ENCODE measurements around the gene KARS1. TPM values are rescaled to one million over a fixed set of nuclear protein-coding genes. Genes with fewer than 3 reads are reported as not detected.
A peak's percentile ranks its signal among the peaks of the same experiment; 100 is the strongest.

Gene KARS1
- total and polyA plus RNA-seq, 11 donors, result 93.2 to 154 (median 129) TPM

DNA sequence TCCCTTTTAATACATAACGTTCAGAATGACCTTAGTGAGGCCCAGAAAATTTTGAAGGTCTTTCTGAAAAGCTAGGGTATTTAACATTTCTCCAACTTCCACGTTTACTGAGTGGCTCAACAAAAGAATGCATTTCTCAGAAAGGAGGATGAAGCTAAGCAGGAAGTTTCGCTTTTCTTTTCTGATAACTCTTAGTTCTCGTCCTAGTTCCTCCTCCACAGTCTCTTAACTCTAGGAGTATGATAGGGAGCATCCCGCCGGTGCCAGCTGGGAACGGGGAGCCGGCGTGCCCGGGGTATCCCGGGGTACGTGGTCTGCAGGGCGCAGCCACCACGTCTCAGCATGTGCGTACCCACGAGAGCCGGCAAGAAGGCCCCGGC lies 363 bp downstream of the KARS1 start:
- TF ChIP-seq, protein P1, sequence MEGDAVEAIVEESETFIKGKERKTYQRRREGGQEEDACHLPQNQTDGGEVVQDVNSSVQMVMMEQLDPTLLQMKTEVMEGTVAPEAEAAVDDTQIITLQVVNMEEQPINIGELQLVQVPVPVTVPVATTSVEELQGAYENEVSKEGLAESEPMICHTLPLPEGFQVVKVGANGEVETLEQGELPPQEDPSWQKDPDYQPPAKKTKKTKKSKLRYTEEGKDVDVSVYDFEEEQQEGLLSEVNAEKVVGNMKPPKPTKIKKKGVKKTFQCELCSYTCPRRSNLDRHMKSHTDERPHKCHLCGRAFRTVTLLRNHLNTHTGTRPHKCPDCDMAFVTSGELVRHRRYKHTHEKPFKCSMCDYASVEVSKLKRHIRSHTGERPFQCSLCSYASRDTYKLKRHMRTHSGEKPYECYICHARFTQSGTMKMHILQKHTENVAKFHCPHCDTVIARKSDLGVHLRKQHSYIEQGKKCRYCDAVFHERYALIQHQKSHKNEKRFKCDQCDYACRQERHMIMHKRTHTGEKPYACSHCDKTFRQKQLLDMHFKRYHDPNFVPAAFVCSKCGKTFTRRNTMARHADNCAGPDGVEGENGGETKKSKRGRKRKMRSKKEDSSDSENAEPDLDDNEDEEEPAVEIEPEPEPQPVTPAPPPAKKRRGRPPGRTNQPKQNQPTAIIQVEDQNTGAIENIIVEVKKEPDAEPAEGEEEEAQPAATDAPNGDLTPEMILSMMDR (IDR thresholded peaks at IDR 0.05), result no peak
- TF ChIP-seq POLR2A (IDR thresholded peaks at IDR 0.05), result no peak
- no peak for DNase-seq
- Histone ChIP-seq H3K36me3 (peaks cover 0 to 40% (median 32%) of the 10 kb centered on the region in 9 donors), H3K27ac (peak overlapping the region in 11 of 12 donors; percentile 94 to 99 (median 98)), H3K27me3 (no peaks in the 10 kb centered on the region), H3K4me1 (peaks cover 21 to 59% (median 43%) of the 10 kb centered on the region in 12 donors), H3K4me3 (peak overlapping the region; percentile 85 to 99 (median 95)), H3K9me3 (no peaks in the 10 kb centered on the region)
- WGBS, 4 donors, result 0 to 1% (median 0%) methylated on average over 11 to 18 of the region's 18 CpGs
- intact Hi-C loops (cut with DNase I), result loop anchor here in 6 of 10 donors (1.0 to 10.0 kb wide), 4 partner anchors 24 to 118 kb away; partner anchors contain the start of gene ADAT1 (in 4 of the 6)
- ATAC-seq, result peak in 3 of 4 donors; percentile 25 to 45 (median 34)

DNA sequence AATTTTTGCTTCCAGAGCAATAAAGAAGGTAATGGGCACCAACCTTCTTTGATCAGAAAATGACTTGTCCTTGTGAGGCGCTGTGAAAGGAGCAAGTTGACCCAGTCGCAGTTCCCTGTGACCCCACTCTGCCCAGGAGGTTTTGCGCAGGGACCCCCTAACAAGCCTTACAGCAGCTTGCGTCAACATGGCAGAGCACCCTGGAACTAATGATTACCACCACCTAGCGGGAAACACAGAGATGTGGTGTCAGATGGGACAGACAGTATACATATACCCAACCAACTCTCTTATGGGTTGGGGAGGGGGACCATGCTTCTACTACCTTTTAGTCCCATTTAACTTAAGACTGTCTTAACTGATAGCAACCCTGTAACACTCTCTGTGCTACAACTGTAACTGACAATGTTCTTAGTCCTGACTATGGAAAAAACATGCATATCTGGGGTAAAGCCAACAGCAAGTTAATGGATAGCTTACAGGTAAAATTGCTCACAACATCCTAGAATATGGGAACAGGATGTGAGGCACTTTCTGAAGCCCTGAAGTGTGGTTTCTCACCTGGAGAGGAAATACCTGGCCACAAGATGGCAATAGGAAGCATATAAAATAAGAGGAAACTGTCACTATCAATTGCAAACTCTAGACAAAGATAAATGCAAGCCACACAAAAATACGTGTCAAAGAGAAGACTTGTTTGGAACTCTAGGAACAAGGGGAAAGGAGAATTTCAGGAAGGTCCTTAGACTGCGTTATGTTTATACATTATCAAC lies 3.0 kb downstream of the KARS1 start:
- DNase-seq (no peak), ATAC-seq (no peak)
- intact Hi-C loops (cut with DNase I), result loop anchor here in 2 of 10 donors (5.0 to 10.0 kb wide), 2 partner anchors 118 to 120 kb away; no protein-coding TSS in a partner anchor
- H3K4me1 ChIP-seq, result peaks cover 5 to 34% (median 22%) of the 10 kb centered on the region in 12 donors
- H3K27me3 ChIP-seq, result no peaks in the 10 kb centered on the region
- H3K36me3 ChIP-seq, result peaks cover 0 to 67% (median 55%) of the 10 kb centered on the region in 9 donors
- H3K27ac ChIP-seq, result peak overlapping the region in 1 of 12 donors; percentile 33
- TF ChIP-seq, protein P1 (IDR thresholded peaks at IDR 0.05), result no peak
- TF ChIP-seq POLR2A (IDR thresholded peaks at IDR 0.05), result no peak
- H3K9me3 ChIP-seq, result no peaks in the 10 kb centered on the region
- WGBS, 4 donors, result 83 to 87% (median 85%) methylated on average over 7 of the region's 7 CpGs
- H3K4me3 ChIP-seq, result no peak overlapping the region

DNA sequence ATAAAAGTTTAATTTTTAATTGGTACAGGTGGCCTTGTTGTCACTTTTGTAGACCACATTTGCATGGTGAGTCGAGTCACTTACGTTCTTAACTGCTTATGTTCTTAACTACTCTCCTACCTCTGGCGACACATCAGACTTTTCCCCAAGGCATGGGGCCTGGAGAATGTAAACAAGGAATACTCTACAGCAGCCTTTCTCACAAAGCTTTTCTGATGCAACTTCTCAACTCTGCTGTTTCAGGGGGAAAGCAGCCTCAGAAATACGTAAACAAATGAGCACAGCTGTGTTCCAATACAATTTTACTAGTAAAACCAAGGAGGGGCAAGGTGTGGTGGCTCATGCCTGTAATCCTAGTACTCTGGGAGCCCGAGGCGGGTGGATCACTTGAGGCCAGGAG lies 6.9 kb downstream of the KARS1 start:
- TF ChIP-seq, protein P1 (IDR thresholded peaks at IDR 0.05), result no peak
- no peak for TF ChIP-seq POLR2A (IDR thresholded peaks at IDR 0.05)
- 86 to 92% (median 90%) methylated on average over 6 of the region's 6 CpGs for WGBS, 4 donors
- intact Hi-C loops (cut with DNase I), result loop anchor here in 1 of 10 donors (10.0 kb wide), 1 partner anchor 124 kb away; no protein-coding TSS in a partner anchor

DNA sequence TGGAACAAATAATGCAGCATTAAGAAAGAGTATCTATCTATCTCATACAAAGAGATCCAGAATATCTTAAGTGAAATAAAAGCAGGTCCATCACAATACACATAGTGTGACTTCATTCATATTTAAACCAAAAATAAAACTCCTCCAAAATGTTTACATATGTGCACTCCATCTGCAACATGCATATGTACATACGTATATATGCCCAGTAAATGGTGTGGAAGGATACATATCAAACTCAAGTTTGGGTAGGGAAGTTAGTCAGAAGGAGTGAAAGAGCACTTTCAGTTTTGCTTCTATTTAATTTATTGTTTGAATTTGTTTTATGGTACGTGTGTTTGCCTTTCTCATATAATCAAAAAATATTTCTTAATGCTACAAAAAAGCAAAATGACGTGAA lies 12.4 kb downstream of the KARS1 start:
- 70 to 91% (median 89%) methylated on average over 3 of the region's 3 CpGs for WGBS, 4 donors
- TF ChIP-seq, protein P1 (IDR thresholded peaks at IDR 0.05), result no peak
- no peak for TF ChIP-seq POLR2A (IDR thresholded peaks at IDR 0.05)
- no peaks in the 10 kb centered on the region for H3K9me3 ChIP-seq
- no peaks in the 10 kb centered on the region for H3K4me1 ChIP-seq
- no peak overlapping the region for H3K27ac ChIP-seq
- H3K27me3 ChIP-seq, result no peaks in the 10 kb centered on the region
- H3K36me3 ChIP-seq, result peaks cover 2 to 100% (median 100%) of the 10 kb centered on the region in 9 donors
- no peak for ATAC-seq
- no peak for DNase-seq
- H3K4me3 ChIP-seq, result no peak overlapping the region
- intact Hi-C loops (cut with DNase I), result no loop called here

More for the DNA sequence above, 6.9 kb downstream of the KARS1 start:
- Histone ChIP-seq H3K27ac (no peak overlapping the region), H3K4me1 (peaks cover 3 to 18% (median 10%) of the 10 kb centered on the region in 12 donors), H3K36me3 (peaks cover 0 to 100% (median 93%) of the 10 kb centered on the region in 9 donors), H3K4me3 (no peak overlapping the region), H3K9me3 (no peaks in the 10 kb centered on the region), H3K27me3 (no peaks in the 10 kb centered on the region)
- ATAC-seq, result no peak
- DNase-seq, result no peak

Data from heart left ventricle (tissue), 16 donors.